ENCODE results near the gene SUN1. TPM values are rescaled to one million over a fixed set of nuclear protein-coding genes. Genes with fewer than 3 reads are reported as not detected.

SUN1 gene
- total and polyA plus RNA-seq, 9 of the 15 experiments (the other 6 are each of a cell fraction or from before 2014, with no cell fraction given): 36.8 to 132 (median 62.3) TPM

- TF ChIP-seq EGR1 (conservative IDR thresholded peaks at IDR 0.05) (peak; percentile 48; the same call in 1 of the 2 replicates), ZBTB34 (CRISPR knock-in tag; IDR thresholded peaks at IDR 0.05) (no peak), PPARD (CRISPR knock-in tag; IDR thresholded peaks at IDR 0.05) (no peak)
- peaks cover 10 to 68% of the 10 kb centered on the region in 2 experiments for H3K4me1 ChIP-seq (replicated peaks in 1 of 2; ENCODE audit: control insufficient read depth in 2 of 2, insufficient read depth in 2 of 2, low read length in 2 of 2)
- peak overlapping the region; percentile 30 to 65; a peak in 2 of 4 replicates for H3K9ac ChIP-seq (ENCODE audit: insufficient read depth in 1 of 2, low read depth in 2 of 2, low read length in 2 of 2)
- H3K9me3 ChIP-seq (replicated peaks; ENCODE audit: control insufficient read depth, insufficient read depth, low read depth, low read length): no peaks in the 10 kb centered on the region
- no peak overlapping the region for H3K4me3 ChIP-seq
- H3K79me2 ChIP-seq (ENCODE audit: control insufficient read depth, insufficient read depth, low read length): no peaks in the 10 kb centered on the region
- in situ Hi-C loops (cut with MboI) (no loop called here), intact Hi-C loops (cut with micrococcal nuclease) (no loop called here)
- H4K20me1 ChIP-seq (replicated peaks; ENCODE audit: control insufficient read depth, insufficient read depth, low read length): no peaks in the 10 kb centered on the region
- peak; percentile 11; the same call in 2 of the 3 replicates for ATAC-seq
- FAIRE-seq: no peak
- no peak overlapping the region for H3K27ac ChIP-seq (ENCODE audit: extremely low read depth, low read depth, low read length)
- CTCF ChIA-PET (ENCODE audit: low intra/inter-chr PET ratio): no interaction called here
- H3K9me1 ChIP-seq (ENCODE audit: control insufficient read depth, insufficient read depth, low read length): no peaks in the 10 kb centered on the region
- H3K36me3 ChIP-seq (ENCODE audit: control insufficient read depth, insufficient read depth, low read length): no peaks in the 10 kb centered on the region
- DNase-seq (ENCODE audit: extremely low read depth in 1 of 4, low spot score in 3 of 4): peak in 1 of 4 experiments; percentile 39
- 31% methylated on average over 16 of the region's 29 CpGs for whole genome bisulfite sequencing (ENCODE audit: insufficient coverage, low coverage, missing lambda C conversion rate)
- peak overlapping the region; percentile 83 for H2AFZ ChIP-seq (ENCODE audit: low read depth, low read length)
- H3K4me2 ChIP-seq (ENCODE audit: insufficient read depth, low read length): peak overlapping the region; percentile 62
- peaks cover 0 to 27% of the 10 kb centered on the region in 2 experiments; a peak in 2 of 5 replicates for H3K27me3 ChIP-seq (ENCODE audit: control insufficient read depth in 2 of 2, insufficient read depth in 2 of 2, low read length in 2 of 2)
- BruUV-seq (replicated peaks): no TSS peak
- POLR2A ChIA-PET: interaction anchor here (0.8 to 1.3 kb wide), 4 partner anchors 10 to 55 kb away, joined by 3 to 7 read pairs (median 4); no protein-coding TSS in a partner anchor
Measured at GRCh38 chr7:922334-923107, 90.2 kb downstream of the SUN1 start.
